Panc1 (cell line): Measurements from ENCODE around the gene RFFL. TPM values are rescaled to one million over a fixed set of nuclear protein-coding genes. Genes with fewer than 3 reads are reported as not detected.

Experiments
- ATAC-seq: fragments of 200-7000 bp; cut with Tn5 transposase; 2 replicates; pipeline ENCODE4 v1.9.1; 2020; ENCODE audit warnings: mild to moderate bottlenecking, moderate library complexity
- BruUV-seq: library from RNA; stranded (reverse); fragments of 400-500 nt; replicated peaks from 2 replicates; lab custom pipeline; 2021; lab: Mats Ljungman, UMichigan
- CTCF ChIA-PET: fragments of 300-600 bp; sonication (Branson Sonifier 250); formaldehyde crosslinking; loops from one replicate; lab custom pipeline; 2022; ENCODE audit warnings: antibody characterized with exemption; lab: Charles Lee
- POLR2A ChIA-PET: fragments of 300-600 bp; sonication (Branson Sonifier 250); formaldehyde crosslinking; loops from one replicate; lab custom pipeline; 2022; ENCODE audit warnings: antibody characterized with exemption; lab: Charles Lee
- DNase-seq: peaks from one replicate; pipeline ENCODE4 v3.0.0-alpha.2; 2010; ENCODE audit warnings: low read depth, low spot score
- H3K27ac ChIP-seq: 2 replicates; pipeline ENCODE4 v1.5.1; 2011; ENCODE audit warnings: mild to moderate bottlenecking, low read length, inconsistent platforms
- H3K27me3 ChIP-seq: fragments of 200-500 bp; sonication (Bioruptor generic); 2 replicates; pipeline ENCODE4 v1.6.0; 2014; ENCODE audit warnings: low read length, inconsistent platforms; ENCODE audit not compliant: control insufficient read depth, insufficient read depth
- H3K36me3 ChIP-seq: fragments of 200-500 bp; sonication (Bioruptor generic); 2 replicates; pipeline ENCODE4 v1.5.1; 2014; ENCODE audit warnings: inconsistent platforms, mild to moderate bottlenecking, low read length, moderate library complexity; ENCODE audit not compliant: control insufficient read depth, insufficient read depth
- H3K4me1 ChIP-seq: 2 replicates; pipeline ENCODE4 v1.5.1; 2011; ENCODE audit warnings: inconsistent platforms, mild to moderate bottlenecking, low read length, moderate library complexity; ENCODE audit not compliant: control insufficient read depth, insufficient read depth
- H3K4me3 ChIP-seq, 2 experiments: 2 replicates each; pipeline ENCODE4 v1.5.1; 2011 to 2012; ENCODE audit warnings: low read depth in 2 of 2, low read length in 2 of 2, mild to moderate bottlenecking in 2 of 2, inconsistent platforms in 1 of 2, moderate library complexity in 1 of 2
- H3K9me3 ChIP-seq: fragments of 200-500 bp; sonication (Bioruptor generic); 2 replicates; pipeline ENCODE4 v1.5.1; 2014; ENCODE audit warnings: low read depth, mild to moderate bottlenecking, inconsistent platforms, low read length, moderate library complexity; ENCODE audit not compliant: control insufficient read depth, insufficient read depth
- CTCF ChIP-seq: fragments of 450-650 bp; IDR thresholded peaks from 2 replicates; pipeline ENCODE4 v1.5.1; 2017; ENCODE audit warnings: mild to moderate bottlenecking
- POLR2AphosphoS5 ChIP-seq: IDR thresholded peaks from 2 replicates; pipeline ENCODE4 v1.6.1; 2012; ENCODE audit warnings: mild to moderate bottlenecking, low read depth, low read length, moderate library complexity
- REST ChIP-seq, 2 experiments: IDR thresholded peaks; 2 replicates each; pipeline ENCODE4 v1.6.1; 2011 to 2012; ENCODE audit warnings: low read depth in 2 of 2, control low read depth in 1 of 2, low read length in 1 of 2, mild to moderate bottlenecking in 1 of 2, moderate library complexity in 1 of 2; ENCODE audit not compliant: insufficient read depth in 1 of 2
- SIN3A ChIP-seq: IDR thresholded peaks from 2 replicates; pipeline ENCODE4 v1.6.1; 2012; ENCODE audit warnings: low read depth, mild to moderate bottlenecking, low read length, moderate library complexity, borderline replicate concordance; ENCODE audit not compliant: insufficient read depth
- TCF7L2 ChIP-seq: IDR thresholded peaks from 2 replicates; pipeline ENCODE4 v1.6.1; 2011; ENCODE audit warnings: mild to moderate bottlenecking, low read depth, low read length, inconsistent platforms
- in situ Hi-C: cut with HindIII; loops from 2 replicates; pipeline ENCODE4 v1.10.0; 2016; ENCODE audit warnings: low sequenced_read_pairs, low pct_unique_long_range_greater_than_20kb
- intact Hi-C: fragments of 100-400 bp; cut with micrococcal nuclease; formaldehyde crosslinking; loops from one replicate; pipeline ENCODE4 v1.10.0; 2022; ENCODE audit not compliant: unreplicated experiment
- total RNA-seq: library from RNA; stranded (reverse); gene quantifications from one replicate; pipeline ENCODE4 v1.2.1, GENCODE V29; 2021; ENCODE audit not compliant: unreplicated experiment

The RFFL gene
- total RNA-seq, 1 experiment from 2014 or later, result 38.4 TPM

- DNase-seq, result no peak
- in situ Hi-C loops, result no loop called here
- H3K4me3 ChIP-seq, result no peak overlapping the region
- no peak overlapping the region for H3K27ac ChIP-seq
- H3K4me1 ChIP-seq, result peaks cover 9% of the 10 kb centered on the region
- ChIA-PET CTCF (no interaction called here), POLR2A (interaction anchor here (0.6 kb wide), 1 partner anchor 116 kb away, joined by 3 read pairs; no protein-coding TSS in a partner anchor)
- no peak for ATAC-seq
- H3K36me3 ChIP-seq, result no peaks in the 10 kb centered on the region
- H3K27me3 ChIP-seq, result no peaks in the 10 kb centered on the region
- intact Hi-C loops, result no loop called here
- H3K9me3 ChIP-seq, result no peaks in the 10 kb centered on the region
- TF ChIP-seq SIN3A (no peak), POLR2AphosphoS5 (no peak), REST (IDR thresholded peaks at IDR 0.05; ENCODE audit: insufficient read depth in 1 of 2, low read depth in 2 of 2, low read length in 1 of 2) (no peak), CTCF (no peak), TCF7L2 (no peak)
- no TSS peak for BruUV-seq
Observed at GRCh38 chr17:35052780-35053179, 10.7 kb downstream of the RFFL start.

GRCh38 chr17:35052241-35052610 lies 11.3 kb downstream of the RFFL start:
- H3K27ac ChIP-seq, result no peak overlapping the region
- intact Hi-C loops (no loop called here), in situ Hi-C loops (no loop called here)
- H3K9me3 ChIP-seq, result no peaks in the 10 kb centered on the region
- TF ChIP-seq REST (IDR thresholded peaks at IDR 0.05; ENCODE audit: insufficient read depth in 1 of 2, low read depth in 2 of 2, low read length in 1 of 2) (no peak), SIN3A (no peak), POLR2AphosphoS5 (no peak), TCF7L2 (no peak), CTCF (no peak)
- ATAC-seq (no peak), DNase-seq (no peak)
- no peak overlapping the region for H3K4me3 ChIP-seq
- no peaks in the 10 kb centered on the region for H3K27me3 ChIP-seq
- BruUV-seq, result no TSS peak
- peaks cover 9% of the 10 kb centered on the region for H3K4me1 ChIP-seq
- ChIA-PET CTCF (no interaction called here), POLR2A (no interaction called here)
- no peaks in the 10 kb centered on the region for H3K36me3 ChIP-seq
